DMS53 (cell line): Measurements from ENCODE around the gene GRK3.

Experiments
- DNase-seq: peaks from one replicate; lab custom pipeline; 2025; lab: John Stamatoyannopoulos, UW

GRK3 gene

DNA sequence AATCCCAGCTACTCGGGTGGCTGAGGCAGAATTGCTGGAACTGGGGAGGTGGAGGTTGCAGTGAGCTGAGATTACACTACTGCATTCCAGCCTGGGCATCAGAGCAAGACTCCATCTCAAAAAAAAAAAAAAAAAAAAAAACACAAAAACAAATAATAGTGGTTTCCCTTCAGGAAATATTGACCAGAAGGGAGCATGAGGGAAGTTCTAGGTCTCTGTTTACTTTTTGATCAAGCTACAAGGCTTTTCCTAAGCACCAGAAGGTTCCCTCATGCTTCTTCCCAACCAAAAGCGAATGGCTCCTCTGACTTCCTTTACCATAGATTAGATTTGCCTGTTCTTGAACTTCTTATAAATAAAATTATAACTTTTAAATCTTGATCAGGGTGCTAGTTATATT is 195.8 kb downstream of the GRK3 start:
- DNase-seq = no peak

DNA sequence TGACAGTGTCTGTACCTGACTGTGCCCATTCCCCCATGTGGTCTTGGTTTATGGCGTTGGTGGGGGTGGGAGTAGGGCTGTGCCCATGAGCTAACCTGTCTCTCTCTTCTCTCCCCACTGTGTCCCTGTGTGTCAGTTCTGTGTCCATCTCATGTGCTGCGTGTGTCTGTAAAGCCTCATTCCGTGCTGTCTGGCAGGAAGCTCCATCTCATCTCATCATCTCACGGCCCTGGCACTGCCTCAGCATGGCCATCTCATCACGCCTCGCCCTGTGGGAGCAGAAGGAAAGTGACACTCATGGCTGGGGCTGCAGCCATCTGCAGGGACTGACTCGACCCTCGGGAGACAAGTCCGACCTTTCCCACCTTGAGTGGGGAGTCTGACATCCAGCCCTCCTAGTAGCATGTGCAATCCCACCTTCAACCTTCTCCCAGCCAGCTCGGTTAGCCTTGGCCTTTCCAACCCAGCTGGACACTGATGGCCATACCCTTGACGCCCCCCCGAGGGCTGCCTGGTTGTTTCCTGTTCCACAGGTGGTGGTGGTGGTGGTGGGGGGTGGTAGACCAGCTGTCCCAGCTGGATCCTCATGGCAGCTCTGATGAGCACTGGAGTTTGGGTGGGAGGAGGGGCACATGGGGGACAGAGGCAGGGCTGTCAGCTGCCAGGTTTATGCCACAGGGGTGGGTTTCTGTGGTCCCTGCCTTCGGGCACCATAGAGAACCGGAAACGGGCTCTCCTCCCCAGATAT is 196.5 kb downstream of the GRK3 start:
- no peak for DNase-seq

DNA sequence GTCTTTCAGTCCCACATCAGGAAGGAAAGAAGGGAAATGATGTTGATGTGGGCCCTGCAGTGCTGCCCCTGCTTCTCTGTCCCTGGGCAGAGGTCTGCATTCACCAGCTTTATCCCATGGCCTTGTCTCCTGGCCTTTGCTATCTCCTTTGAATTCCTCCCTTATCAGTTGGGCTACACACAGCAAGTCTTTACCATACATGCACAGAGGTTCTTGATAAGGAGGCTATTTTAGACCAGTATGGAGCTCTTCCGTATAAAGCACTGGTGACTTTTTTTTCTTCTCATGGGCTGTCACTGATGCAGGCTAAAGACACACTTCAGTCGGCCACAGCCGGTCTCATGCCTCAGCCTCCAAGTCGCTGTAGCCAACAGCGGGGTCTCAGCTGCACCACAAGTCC is 197.7 kb downstream of the GRK3 start:
- DNase-seq = no peak

DNA sequence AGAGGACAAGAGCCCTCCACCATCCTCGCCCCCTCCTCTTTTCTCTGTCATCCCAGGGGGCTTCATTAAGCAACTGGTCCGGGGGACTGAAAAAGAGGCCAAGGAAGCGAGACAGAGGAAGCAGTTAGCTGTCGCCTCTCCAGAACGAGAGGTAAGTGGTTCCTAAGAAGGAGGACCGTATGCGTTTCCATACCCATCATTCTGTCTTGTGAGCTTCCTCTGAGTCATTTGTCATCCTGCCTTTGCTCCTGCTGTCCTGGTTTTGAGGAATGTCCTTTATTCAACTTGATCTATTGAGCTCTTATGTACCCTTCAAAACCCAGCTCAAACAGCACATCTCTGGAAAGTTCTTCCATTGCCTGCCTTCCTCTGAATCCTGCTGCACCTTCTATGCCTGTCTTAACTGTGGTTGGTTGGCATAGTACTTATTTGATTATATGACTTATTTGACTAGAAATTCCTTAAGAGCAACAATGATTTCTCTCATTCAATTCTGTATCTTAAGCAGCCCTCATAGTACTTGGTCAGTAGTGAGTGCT is 198.8 kb downstream of the GRK3 start:
- no peak for DNase-seq

DNA sequence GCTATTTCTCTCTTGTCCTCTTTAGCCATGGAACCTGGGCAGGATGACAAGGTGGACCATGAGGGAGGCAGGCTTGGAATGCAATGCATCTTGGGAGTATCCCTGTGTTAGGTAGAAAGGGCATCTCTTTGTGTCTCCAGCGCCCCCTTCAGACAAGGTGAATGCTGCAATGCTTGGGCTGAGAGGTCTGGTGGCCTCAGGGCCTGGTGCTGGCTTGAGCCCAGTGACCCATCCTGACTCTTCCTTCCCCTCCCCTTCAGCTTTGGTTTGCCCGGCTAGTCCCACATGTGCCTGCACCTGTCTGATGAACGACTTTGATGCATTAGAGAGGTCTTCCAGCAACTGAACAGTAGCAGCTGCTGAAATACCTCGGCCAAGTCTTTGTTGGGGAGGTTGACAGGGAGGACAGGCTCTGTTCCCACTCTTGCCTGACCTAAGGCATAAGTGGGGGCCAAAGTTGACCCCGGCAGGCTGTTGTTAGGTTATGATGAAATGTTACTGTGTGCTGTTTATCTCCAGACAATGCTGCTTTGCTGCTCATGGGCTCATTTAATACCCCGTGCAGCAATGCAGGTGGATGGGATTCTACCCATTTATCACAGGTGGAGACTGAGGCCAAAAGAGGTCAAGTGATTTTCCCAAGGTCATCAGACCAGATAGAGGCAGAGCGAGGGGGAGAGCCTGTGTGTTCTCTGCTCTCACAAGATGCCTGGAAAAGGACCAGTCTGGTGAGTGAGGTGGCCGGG is 200.0 kb downstream of the GRK3 start:
- DNase-seq = no peak

DNA sequence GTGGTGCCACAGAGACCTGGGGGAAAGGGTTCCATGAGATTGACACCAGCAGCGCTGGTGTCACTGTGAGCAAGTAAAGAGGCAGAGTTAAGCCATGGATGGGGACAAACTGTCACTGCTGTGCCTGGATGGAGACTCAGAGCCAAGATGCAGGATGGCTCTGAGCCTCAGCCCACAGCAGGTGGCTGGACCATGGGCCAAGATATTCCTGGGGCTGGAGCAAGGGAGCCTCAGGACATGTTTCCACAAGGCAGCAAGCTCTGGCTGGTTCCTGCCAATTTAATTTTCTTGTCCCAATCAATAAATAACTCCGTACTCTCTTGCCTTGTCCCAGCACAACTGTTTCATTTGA is 200.5 kb downstream of the GRK3 start:
- DNase-seq = no peak

DNA sequence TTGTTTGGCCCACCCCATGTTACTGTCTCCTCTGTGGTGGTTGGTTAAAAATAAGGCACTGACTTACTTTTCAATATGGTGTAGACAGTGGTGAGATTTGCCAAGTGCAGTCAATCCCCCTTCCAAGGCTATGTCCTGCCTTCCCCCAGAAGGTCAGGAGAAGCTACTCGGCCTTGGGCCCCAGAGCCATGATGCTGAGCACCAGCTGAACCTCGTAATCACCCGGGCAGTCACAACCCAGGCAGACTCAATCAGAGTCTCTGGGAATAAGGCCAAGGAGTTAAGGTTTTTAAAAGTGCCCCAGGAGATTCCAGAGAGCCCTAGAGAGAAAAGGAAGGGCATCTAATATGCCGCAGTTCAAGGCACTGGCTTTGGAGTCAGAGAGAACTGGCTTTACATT is 201.3 kb downstream of the GRK3 start:
- no peak for DNase-seq

DNA sequence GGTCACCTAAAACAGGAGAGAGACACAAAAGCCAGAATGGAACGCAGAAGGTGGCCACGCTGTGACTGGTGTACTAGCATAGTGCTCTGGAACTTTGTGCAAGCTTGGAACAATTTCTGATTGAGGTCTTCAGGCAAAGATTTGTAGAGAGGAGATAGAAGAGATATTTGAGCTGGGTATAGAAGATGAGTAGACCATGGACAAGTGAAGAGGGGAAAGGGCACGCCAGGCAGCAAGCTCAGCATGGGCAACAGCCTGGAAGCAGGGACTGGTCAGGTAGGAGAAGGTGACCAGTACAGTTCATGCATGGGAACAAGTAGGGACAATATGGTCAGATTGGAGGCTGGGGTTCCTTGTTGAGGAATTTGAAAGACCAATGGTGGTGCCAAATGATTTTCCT is 201.9 kb downstream of the GRK3 start:
- no peak for DNase-seq

DNA sequence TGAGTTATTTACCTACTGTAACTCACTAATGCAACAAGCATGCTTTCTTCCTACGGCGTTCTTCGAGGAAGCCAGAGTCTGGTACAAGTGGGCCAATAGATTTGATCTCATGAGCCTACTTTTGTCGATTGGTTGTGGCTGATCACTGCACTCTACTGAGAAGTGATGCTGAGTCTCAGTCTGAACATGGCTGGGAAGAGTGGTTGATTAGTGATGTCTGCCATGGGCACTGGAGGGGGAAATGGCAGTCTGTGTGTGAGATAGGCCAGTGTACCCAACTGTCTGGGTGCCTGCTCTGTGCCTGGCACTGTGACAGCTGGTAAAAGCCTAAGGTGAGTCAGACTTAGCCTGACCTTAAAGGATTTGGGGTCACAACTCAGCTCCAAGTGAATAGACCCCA is 205.9 kb downstream of the GRK3 start:
- DNase-seq = no peak

DNA sequence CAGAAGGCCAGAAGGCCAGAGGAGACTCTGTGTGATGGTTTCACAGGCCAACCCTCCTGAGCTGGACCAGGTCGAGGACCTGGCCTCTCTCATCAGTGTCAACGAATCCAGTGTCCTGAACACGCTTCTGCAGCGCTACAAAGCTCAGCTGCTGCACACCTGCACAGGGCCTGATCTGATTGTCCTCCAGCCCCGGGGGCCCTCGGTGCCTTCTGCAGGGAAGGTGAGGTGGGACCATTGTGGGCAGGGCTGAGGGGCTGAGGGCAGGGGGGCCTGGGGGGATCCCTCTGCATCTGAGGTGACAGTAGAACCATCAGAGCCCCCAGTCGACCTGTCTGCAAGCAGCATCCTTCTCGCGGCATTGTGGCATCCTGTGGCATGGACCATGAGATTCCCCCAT is 207.8 kb downstream of the GRK3 start:
- DNase-seq = no peak

DNA sequence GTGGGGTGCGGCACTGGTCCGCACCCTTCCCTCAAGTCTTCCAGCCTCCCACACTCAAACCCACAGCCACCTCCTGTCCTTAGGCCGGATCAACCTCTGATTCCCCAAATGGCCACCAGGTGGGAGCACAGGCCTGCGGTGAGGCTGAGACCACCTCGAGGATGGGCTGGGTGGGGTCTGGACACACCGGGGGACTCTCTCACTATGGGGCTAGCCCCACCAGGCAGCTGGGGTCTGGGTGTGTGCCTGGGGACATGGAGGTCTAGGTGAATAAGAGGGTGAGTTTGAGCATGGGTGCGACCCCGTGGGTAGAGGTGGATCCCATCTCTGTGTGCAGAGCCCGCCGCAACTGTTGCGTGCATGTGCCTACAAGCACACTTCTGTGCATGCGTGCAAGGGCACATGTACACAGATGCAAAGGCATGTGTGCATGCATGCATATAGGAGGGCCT is 210.1 kb downstream of the GRK3 start:
- DNase-seq = peak; percentile 2

DNA sequence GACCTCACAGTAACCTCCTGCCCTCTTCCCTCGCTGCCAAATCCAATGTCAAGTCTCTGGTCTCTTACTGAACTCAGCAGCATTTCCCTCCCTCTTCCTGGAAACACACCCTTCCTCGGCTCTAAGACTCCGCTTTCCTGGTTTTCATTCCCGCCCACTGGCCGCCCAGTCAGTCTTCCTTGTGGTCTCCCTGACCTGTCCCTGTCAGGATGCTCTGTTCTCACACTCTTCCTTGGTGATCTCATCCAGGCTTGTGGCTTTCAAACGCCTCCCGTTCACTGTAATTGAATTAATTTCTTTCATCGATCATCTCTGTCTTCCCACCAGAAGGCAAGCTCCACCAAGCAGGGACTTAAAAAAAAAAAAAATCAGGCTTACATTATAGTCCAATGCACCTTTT is 211.1 kb downstream of the GRK3 start:
- no peak for DNase-seq

DNA sequence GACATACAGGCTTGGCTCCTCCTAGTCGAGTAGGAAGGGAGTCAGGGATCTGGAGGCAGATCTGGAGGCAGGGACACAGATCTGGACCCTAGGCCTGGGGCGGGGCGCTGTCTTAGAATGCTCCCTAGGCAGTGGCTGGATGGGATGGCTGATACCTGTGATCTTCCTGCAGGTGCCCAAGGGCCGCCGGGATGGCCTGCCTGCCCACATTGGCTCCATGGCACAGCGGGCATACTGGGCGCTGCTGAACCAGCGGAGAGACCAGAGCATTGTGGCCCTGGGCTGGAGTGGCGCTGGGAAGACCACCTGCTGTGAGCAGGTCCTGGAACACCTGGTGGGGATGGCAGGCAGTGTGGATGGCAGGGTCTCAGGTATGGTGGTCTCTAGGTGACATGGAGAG is 212.9 kb downstream of the GRK3 start:
- DNase-seq = no peak

DNA sequence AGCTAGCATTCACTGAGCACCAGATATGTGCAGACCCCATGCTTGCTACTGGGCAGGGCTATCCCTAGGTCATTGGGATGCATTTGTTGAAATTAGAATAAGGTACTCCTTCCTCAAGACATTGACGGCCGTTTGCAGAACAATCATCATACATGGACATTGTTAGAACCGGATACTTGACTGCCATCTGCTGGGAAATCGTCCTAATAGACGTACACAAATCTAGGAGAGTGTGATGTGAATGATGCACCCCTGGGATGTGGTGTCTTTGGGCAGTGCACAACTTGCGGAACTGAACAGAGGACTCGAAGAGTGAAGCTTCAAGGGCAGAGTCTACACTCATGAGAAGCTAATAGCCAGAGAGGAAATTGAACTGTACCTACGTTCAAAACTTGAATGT is 213.4 kb downstream of the GRK3 start:
- DNase-seq = peak; percentile 37
